Liver (tissue), 3 donors: ENCODE measurements around the gene KRTAP5-2.

Experiments used
- GABPA ChIP-seq, 2 donors: IDR thresholded peaks in 1 of 2; conservative IDR thresholded peaks in 1 of 2; 2 replicates each; pipeline ENCODE4 v1.6.1; 2016; ENCODE audit warnings: antibody characterized with exemption in 2 of 2, mild to moderate bottlenecking in 1 of 2, moderate library complexity in 1 of 2
- RAD21 ChIP-seq, 2 donors: IDR thresholded peaks; 2 replicates each; pipeline ENCODE4 v1.6.1; 2016; ENCODE audit warnings: antibody characterized with exemption in 2 of 2, mild to moderate bottlenecking in 2 of 2
- TF ChIP-seq, protein P1 (sequence below): fragments of 150-350 bp; IDR thresholded peaks from 2 replicates; pipeline ENCODE4 v1.5.1; 2017; ENCODE audit warnings: improper control_type of control experiment, low read depth, low read length; ENCODE audit not compliant: missing input control
- TF ChIP-seq, protein P2 (sequence below): IDR thresholded peaks from 2 replicates; pipeline ENCODE4 v1.6.1; 2016; ENCODE audit warnings: antibody characterized with exemption
- donor health status: healthy.
- donor health status: healthy.

DNA sequence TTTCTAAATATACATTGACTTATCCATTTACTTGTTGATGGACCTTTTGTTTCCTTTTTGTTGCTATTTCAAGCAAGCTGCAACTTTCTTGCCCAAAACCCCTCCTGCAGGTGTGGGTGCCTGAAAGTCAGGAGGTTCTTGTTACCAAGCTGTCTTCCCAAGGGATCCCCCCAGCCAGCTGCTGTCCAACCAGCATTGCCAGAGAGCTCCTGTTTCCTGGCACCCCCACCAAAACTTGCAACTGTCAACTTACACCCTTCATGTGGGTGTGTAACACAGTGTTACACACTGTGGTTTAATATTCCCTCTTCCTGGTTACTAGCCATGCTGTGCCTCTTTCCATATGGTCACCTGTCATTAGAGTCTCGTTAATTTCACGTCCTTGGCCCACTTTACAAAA is 11.4 kb downstream of the KRTAP5-2 start:
- TF ChIP-seq RAD21 (IDR thresholded peaks at IDR 0.05) (no peak), GABPA (IDR thresholded peaks at IDR 0.05 in 1 of 2, conservative IDR thresholded peaks at IDR 0.05 in 1 of 2) (no peak)
- TF ChIP-seq, protein P1, sequence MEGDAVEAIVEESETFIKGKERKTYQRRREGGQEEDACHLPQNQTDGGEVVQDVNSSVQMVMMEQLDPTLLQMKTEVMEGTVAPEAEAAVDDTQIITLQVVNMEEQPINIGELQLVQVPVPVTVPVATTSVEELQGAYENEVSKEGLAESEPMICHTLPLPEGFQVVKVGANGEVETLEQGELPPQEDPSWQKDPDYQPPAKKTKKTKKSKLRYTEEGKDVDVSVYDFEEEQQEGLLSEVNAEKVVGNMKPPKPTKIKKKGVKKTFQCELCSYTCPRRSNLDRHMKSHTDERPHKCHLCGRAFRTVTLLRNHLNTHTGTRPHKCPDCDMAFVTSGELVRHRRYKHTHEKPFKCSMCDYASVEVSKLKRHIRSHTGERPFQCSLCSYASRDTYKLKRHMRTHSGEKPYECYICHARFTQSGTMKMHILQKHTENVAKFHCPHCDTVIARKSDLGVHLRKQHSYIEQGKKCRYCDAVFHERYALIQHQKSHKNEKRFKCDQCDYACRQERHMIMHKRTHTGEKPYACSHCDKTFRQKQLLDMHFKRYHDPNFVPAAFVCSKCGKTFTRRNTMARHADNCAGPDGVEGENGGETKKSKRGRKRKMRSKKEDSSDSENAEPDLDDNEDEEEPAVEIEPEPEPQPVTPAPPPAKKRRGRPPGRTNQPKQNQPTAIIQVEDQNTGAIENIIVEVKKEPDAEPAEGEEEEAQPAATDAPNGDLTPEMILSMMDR, result no peak
- TF ChIP-seq, protein P2, sequence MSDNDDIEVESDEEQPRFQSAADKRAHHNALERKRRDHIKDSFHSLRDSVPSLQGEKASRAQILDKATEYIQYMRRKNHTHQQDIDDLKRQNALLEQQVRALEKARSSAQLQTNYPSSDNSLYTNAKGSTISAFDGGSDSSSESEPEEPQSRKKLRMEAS, result no peak
